GM12864 (cell line): ENCODE results near the gene CHCHD6.

Experiments
- DNase-seq: peaks from one replicate; pipeline ENCODE4 v3.0.0-alpha.2; 2011; ENCODE audit warnings: low read depth
- H3K4me3 ChIP-seq: 2 replicates; pipeline ENCODE4 v1.5.1; 2011; ENCODE audit warnings: mild to moderate bottlenecking, low read depth, low read length, control low read depth
- CTCF ChIP-seq: IDR thresholded peaks from 2 replicates; pipeline ENCODE4 v1.5.1; 2011; ENCODE audit warnings: low read depth, mild to moderate bottlenecking, moderate library complexity, low read length, control low read depth, inconsistent platforms; ENCODE audit errors: missing control alignments

The CHCHD6 gene

GRCh38 chr3:126913524-126913923 is 209.5 kb downstream of the CHCHD6 start:
- H3K4me3 ChIP-seq, result no peak overlapping the region
- DNase-seq, result no peak
- no peak for TF ChIP-seq CTCF

GRCh38 chr3:126914226-126914625 is 210.2 kb downstream of the CHCHD6 start:
- DNase-seq, result no peak
- TF ChIP-seq CTCF, result no peak

GRCh38 chr3:126915015-126915414 is 211.0 kb downstream of the CHCHD6 start:
- no peak for DNase-seq
- H3K4me3 ChIP-seq, result no peak overlapping the region
- TF ChIP-seq CTCF, result no peak

More at GRCh38 chr3:126914226-126914625, 210.2 kb downstream of the CHCHD6 start:
- H3K4me3 ChIP-seq, result no peak overlapping the region

- DNase-seq, result no peak
- no peak overlapping the region for H3K4me3 ChIP-seq
- no peak for TF ChIP-seq CTCF
These were observed 212.5 kb downstream of the CHCHD6 start for GRCh38 chr3:126916546-126916945.

GRCh38 chr3:126917232-126917804 is 213.3 kb downstream of the CHCHD6 start:
- H3K4me3 ChIP-seq, result no peak overlapping the region
- no peak for TF ChIP-seq CTCF
- no peak for DNase-seq

GRCh38 chr3:126918355-126918821 is 214.3 kb downstream of the CHCHD6 start:
- H3K4me3 ChIP-seq, result no peak overlapping the region
- no peak for DNase-seq

More at GRCh38 chr3:126918355-126918821, 214.3 kb downstream of the CHCHD6 start:
- no peak for TF ChIP-seq CTCF
